ENCODE measurements around the gene PRPF18. TPM values are rescaled to one million over a fixed set of nuclear protein-coding genes. Genes with fewer than 3 reads are reported as not detected.

PRPF18 gene
- total and polyA plus RNA-seq, 2 donors (not counting 1 experiment from before 2014, with no cell fraction given), result 12.2 to 28.9 TPM

- no peak overlapping the region for H2AFZ ChIP-seq (ENCODE audit: insufficient read depth, low read depth, low read length, poor library complexity, severe bottlenecking)
- no peak for TF ChIP-seq CTCF (IDR thresholded peaks at IDR 0.05)
- TF ChIP-seq EZH2 (IDR thresholded peaks at IDR 0.05; ENCODE audit: borderline replicate concordance, insufficient read depth, low read depth, low read length, poor library complexity, severe bottlenecking), result no peak
- Mint-ChIP-seq H3K9me3 (ENCODE audit: insufficient read depth) (no peaks in the 10 kb centered on the region), H3K4me3 (no peak overlapping the region), H3K27me3 (no peaks in the 10 kb centered on the region), H3K4me1 (no peaks in the 10 kb centered on the region), H3K27ac (no peak overlapping the region)
- H3K79me2 ChIP-seq (ENCODE audit: control insufficient read depth, insufficient read depth, low read length), result no peaks in the 10 kb centered on the region
- no peak overlapping the region for H3K4me3 ChIP-seq (ENCODE audit: control extremely low read depth in 1 of 5, extremely low read depth in 1 of 5, insufficient read depth in 1 of 5, low read depth in 2 of 5, low read length in 4 of 5)
- ChIA-PET POLR2A (no interaction called here), CTCF (no interaction called here)
- no peak overlapping the region for H3K4me2 ChIP-seq (replicated peaks; ENCODE audit: low read depth, low read length, poor library complexity, severe bottlenecking)
- H3K36me3 ChIP-seq (replicated peaks in 1 of 2; ENCODE audit: control extremely low read depth in 1 of 2, control insufficient read depth in 1 of 2, extremely low read depth in 1 of 2, insufficient read depth in 2 of 2, low read length in 1 of 2), result peaks cover 0 to 13% of the 10 kb centered on the region in 2 experiments
- no peaks in the 10 kb centered on the region for H3K9me3 ChIP-seq (ENCODE audit: control extremely low read depth in 1 of 3, control insufficient read depth in 2 of 3, insufficient read depth in 1 of 3, low read length in 2 of 3)
- H3K4me1 ChIP-seq (ENCODE audit: control insufficient read depth in 2 of 2, insufficient read depth in 2 of 2, low read length in 2 of 2), result no peaks in the 10 kb centered on the region
- H4K20me1 ChIP-seq (ENCODE audit: control insufficient read depth, insufficient read depth, low read length, poor library complexity, severe bottlenecking), result no peaks in the 10 kb centered on the region
- ATAC-seq (ENCODE audit: low read depth), result no peak
- no peaks in the 10 kb centered on the region for H3K27me3 ChIP-seq (replicated peaks in 1 of 4; ENCODE audit: control extremely low read depth in 1 of 4, control insufficient read depth in 3 of 4, insufficient read depth in 4 of 4, low read length in 3 of 4)
- DNase-seq, result no peak
- WGBS (ENCODE audit: insufficient coverage), result no CpG with 5 or more reads among the region's 5 CpGs
- intact Hi-C loops (cut with micrococcal nuclease), result no loop called here
- no peak overlapping the region for H3K27ac ChIP-seq (ENCODE audit: low read length in 2 of 2)
- H3K9ac ChIP-seq (ENCODE audit: low read length), result no peak overlapping the region
These were observed 63.2 kb downstream of the PRPF18 start for GRCh38 chr10:13649844-13650520.

DNA sequence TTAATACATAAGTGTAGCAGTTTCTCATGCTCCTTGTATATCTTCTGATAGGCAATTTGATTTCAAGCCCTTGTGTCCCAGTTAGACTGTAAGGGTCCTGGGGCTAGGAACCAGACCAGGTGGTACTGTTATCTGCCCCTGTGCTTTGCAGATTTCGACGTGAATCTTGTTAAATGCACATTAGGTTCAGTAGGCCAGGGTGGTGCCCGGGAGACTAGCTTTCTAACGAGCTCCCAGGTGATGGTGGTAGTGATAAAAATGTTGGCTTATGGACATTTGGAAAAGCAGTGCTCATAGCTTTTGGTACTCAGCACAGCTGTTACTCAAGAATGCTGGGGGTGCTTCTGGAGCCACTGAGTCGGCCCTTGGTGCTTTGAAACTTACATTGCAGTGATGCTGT is 64.2 kb downstream of the PRPF18 start:
- H3K4me3 ChIP-seq (ENCODE audit: control extremely low read depth in 1 of 5, extremely low read depth in 1 of 5, insufficient read depth in 1 of 5, low read depth in 2 of 5, low read length in 4 of 5), result no peak overlapping the region
- no peak overlapping the region for H3K9ac ChIP-seq (ENCODE audit: low read length)
- DNase-seq, result no peak
- no peaks in the 10 kb centered on the region for H3K79me2 ChIP-seq (ENCODE audit: control insufficient read depth, insufficient read depth, low read length)
- no peaks in the 10 kb centered on the region for H3K9me3 ChIP-seq (ENCODE audit: control extremely low read depth in 1 of 3, control insufficient read depth in 2 of 3, insufficient read depth in 1 of 3, low read length in 2 of 3)
- CTCF ChIA-PET, result interaction anchor here (0.8 kb wide), 1 partner anchor 9 kb away, joined by 3 read pairs; no protein-coding TSS in a partner anchor
- POLR2A ChIA-PET, result no interaction called here
- no peak for TF ChIP-seq CTCF (IDR thresholded peaks at IDR 0.05)
- TF ChIP-seq EZH2 (IDR thresholded peaks at IDR 0.05; ENCODE audit: borderline replicate concordance, insufficient read depth, low read depth, low read length, poor library complexity, severe bottlenecking), result no peak
- H3K4me2 ChIP-seq (replicated peaks; ENCODE audit: low read depth, low read length, poor library complexity, severe bottlenecking), result no peak overlapping the region
- no peaks in the 10 kb centered on the region for H3K4me1 Mint-ChIP-seq
- no peak overlapping the region for H3K27ac ChIP-seq (ENCODE audit: low read length in 2 of 2)
- intact Hi-C loops (cut with micrococcal nuclease), result no loop called here
- H3K27me3 ChIP-seq (replicated peaks in 1 of 4; ENCODE audit: control extremely low read depth in 1 of 4, control insufficient read depth in 3 of 4, insufficient read depth in 4 of 4, low read length in 3 of 4), result no peaks in the 10 kb centered on the region
- H4K20me1 ChIP-seq (ENCODE audit: control insufficient read depth, insufficient read depth, low read length, poor library complexity, severe bottlenecking), result no peaks in the 10 kb centered on the region
- H3K27ac Mint-ChIP-seq, result no peak overlapping the region
- peaks cover 0 to 8% of the 10 kb centered on the region in 2 experiments for H3K36me3 ChIP-seq (replicated peaks in 1 of 2; ENCODE audit: control extremely low read depth in 1 of 2, control insufficient read depth in 1 of 2, extremely low read depth in 1 of 2, insufficient read depth in 2 of 2, low read length in 1 of 2)
- 100% methylated on average over 4 of the region's 5 CpGs for WGBS (ENCODE audit: insufficient coverage)
- no peaks in the 10 kb centered on the region for H3K27me3 Mint-ChIP-seq
- no peaks in the 10 kb centered on the region for H3K9me3 Mint-ChIP-seq (ENCODE audit: insufficient read depth)
- no peaks in the 10 kb centered on the region for H3K4me1 ChIP-seq (ENCODE audit: control insufficient read depth in 2 of 2, insufficient read depth in 2 of 2, low read length in 2 of 2)
- no peak for ATAC-seq (ENCODE audit: low read depth)
- H3K4me3 Mint-ChIP-seq, result no peak overlapping the region
- H2AFZ ChIP-seq (ENCODE audit: insufficient read depth, low read depth, low read length, poor library complexity, severe bottlenecking), result no peak overlapping the region
